Measurements from ENCODE around the gene POFUT1. TPM values are rescaled to one million over a fixed set of nuclear protein-coding genes. Genes with fewer than 3 reads are reported as not detected.

POFUT1 gene
- total RNA-seq, 1 donor from 2014 or later, result 60.6 TPM

DNA sequence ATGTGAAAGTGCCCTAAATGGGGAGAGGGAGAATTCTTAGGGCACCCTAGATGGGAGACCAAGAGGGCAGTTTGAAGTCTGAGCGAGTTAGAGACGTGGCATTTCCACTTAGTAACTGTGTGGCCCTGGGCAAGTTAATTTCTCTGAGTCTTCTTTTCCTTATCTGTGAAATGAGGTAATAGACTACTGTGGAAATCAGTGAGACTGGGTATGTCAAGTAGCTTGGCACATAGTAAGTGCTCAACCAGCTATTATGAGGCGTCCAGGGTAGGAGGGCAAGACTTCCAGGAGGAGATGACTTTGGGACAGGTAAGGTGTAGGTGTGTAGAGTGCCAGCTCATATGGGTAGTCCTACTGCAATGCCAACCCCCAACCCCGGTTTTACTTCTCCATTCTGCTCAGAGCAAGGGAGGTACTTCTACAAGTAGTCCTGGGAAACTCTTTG is 70.5 kb downstream of the POFUT1 start:
- Histone ChIP-seq H3K4me1 (ENCODE audit: insufficient read depth, low read length) (peaks cover 7% of the 10 kb centered on the region), H2AFZ (ENCODE audit: low read depth, low read length) (peak overlapping the region; percentile 82), H3K4me2 (ENCODE audit: low read length) (peak overlapping the region; percentile 99), H3K27ac (ENCODE audit: low read depth, low read length) (peak overlapping the region; percentile 56), H3K36me3 (ENCODE audit: insufficient read depth, low read length) (no peaks in the 10 kb centered on the region), H3K79me2 (ENCODE audit: insufficient read depth, low read length) (peaks cover 47% of the 10 kb centered on the region), H4K20me1 (ENCODE audit: insufficient read depth, low read length) (peaks cover 19% of the 10 kb centered on the region), H3K27me3 (ENCODE audit: insufficient read depth, low read length) (no peaks in the 10 kb centered on the region), H3K9ac (ENCODE audit: low read length) (peak overlapping the region; percentile 96), H3K4me3 (ENCODE audit: insufficient read depth, low read depth, low read length) (peak overlapping the region; percentile 87), H3K9me3 (ENCODE audit: insufficient read depth, low read depth, low read length) (no peaks in the 10 kb centered on the region)
- no peak for FAIRE-seq
- Mint-ChIP-seq H3K27ac (ENCODE audit: unreplicated experiment) (peak overlapping the region; percentile 58), H3K27me3 (ENCODE audit: low read depth, unreplicated experiment) (no peaks in the 10 kb centered on the region), H3K4me3 (ENCODE audit: unreplicated experiment) (peak overlapping the region; percentile 93), H3K9me3 (ENCODE audit: unreplicated experiment) (no peaks in the 10 kb centered on the region), H3K4me1 (ENCODE audit: low read depth, unreplicated experiment) (peaks cover 5% of the 10 kb centered on the region), H3K36me3 (ENCODE audit: low read depth, unreplicated experiment) (no peaks in the 10 kb centered on the region)
- DNase-seq (ENCODE audit: low read depth), result no peak
- TF ChIP-seq, protein P1, sequence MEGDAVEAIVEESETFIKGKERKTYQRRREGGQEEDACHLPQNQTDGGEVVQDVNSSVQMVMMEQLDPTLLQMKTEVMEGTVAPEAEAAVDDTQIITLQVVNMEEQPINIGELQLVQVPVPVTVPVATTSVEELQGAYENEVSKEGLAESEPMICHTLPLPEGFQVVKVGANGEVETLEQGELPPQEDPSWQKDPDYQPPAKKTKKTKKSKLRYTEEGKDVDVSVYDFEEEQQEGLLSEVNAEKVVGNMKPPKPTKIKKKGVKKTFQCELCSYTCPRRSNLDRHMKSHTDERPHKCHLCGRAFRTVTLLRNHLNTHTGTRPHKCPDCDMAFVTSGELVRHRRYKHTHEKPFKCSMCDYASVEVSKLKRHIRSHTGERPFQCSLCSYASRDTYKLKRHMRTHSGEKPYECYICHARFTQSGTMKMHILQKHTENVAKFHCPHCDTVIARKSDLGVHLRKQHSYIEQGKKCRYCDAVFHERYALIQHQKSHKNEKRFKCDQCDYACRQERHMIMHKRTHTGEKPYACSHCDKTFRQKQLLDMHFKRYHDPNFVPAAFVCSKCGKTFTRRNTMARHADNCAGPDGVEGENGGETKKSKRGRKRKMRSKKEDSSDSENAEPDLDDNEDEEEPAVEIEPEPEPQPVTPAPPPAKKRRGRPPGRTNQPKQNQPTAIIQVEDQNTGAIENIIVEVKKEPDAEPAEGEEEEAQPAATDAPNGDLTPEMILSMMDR (IDR thresholded peaks at IDR 0.05; ENCODE audit: insufficient read depth, low read depth, low read length), result no peak
- TF ChIP-seq EZH2 (IDR thresholded peaks at IDR 0.05; ENCODE audit: insufficient read depth, low read length), result no peak

DNA sequence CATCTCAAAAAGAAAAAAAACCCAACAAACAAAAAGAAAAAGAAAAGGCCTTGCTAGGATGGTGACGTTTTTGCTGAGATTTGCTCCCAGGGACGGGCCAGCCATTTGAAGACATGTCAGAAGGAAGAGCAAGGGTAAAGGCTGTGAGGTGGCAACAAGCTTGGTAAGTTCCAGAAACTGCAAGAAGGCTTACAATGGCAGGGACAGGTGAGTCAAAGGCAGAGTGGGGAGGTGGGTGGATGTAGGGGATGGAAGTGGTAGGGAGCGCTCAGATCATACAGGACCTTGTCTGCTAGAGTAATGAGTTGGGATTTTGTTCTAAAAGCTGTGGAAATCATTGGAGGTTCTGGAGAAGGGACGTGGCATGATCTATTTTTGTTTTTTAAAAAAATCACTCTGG is 74.0 kb downstream of the POFUT1 start:
- TF ChIP-seq EZH2 (IDR thresholded peaks at IDR 0.05; ENCODE audit: insufficient read depth, low read length), result no peak
- TF ChIP-seq, protein P1 (IDR thresholded peaks at IDR 0.05; ENCODE audit: insufficient read depth, low read depth, low read length), result no peak
- H3K27me3 ChIP-seq (ENCODE audit: insufficient read depth, low read length), result no peaks in the 10 kb centered on the region
- Mint-ChIP-seq H3K9me3 (ENCODE audit: unreplicated experiment) (no peaks in the 10 kb centered on the region), H3K4me3 (ENCODE audit: unreplicated experiment) (no peak overlapping the region), H3K4me1 (ENCODE audit: low read depth, unreplicated experiment) (peaks cover 5% of the 10 kb centered on the region), H3K36me3 (ENCODE audit: low read depth, unreplicated experiment) (no peaks in the 10 kb centered on the region), H3K27me3 (ENCODE audit: low read depth, unreplicated experiment) (no peaks in the 10 kb centered on the region), H3K27ac (ENCODE audit: unreplicated experiment) (no peak overlapping the region)
- H2AFZ ChIP-seq (ENCODE audit: low read depth, low read length), result no peak overlapping the region
- H3K9me3 ChIP-seq (ENCODE audit: insufficient read depth, low read depth, low read length), result no peaks in the 10 kb centered on the region
- DNase-seq (ENCODE audit: low read depth) (no peak), FAIRE-seq (no peak)
- no peak overlapping the region for H3K4me2 ChIP-seq (ENCODE audit: low read length)
- no peak overlapping the region for H3K4me3 ChIP-seq (ENCODE audit: insufficient read depth, low read depth, low read length)
- H3K9ac ChIP-seq (ENCODE audit: low read length), result no peak overlapping the region
- no peak overlapping the region for H3K27ac ChIP-seq (ENCODE audit: low read depth, low read length)
- peaks cover 73% of the 10 kb centered on the region for H3K79me2 ChIP-seq (ENCODE audit: insufficient read depth, low read length)
- H3K36me3 ChIP-seq (ENCODE audit: insufficient read depth, low read length), result no peaks in the 10 kb centered on the region
- H3K4me1 ChIP-seq (ENCODE audit: insufficient read depth, low read length), result peaks cover 7% of the 10 kb centered on the region
- H4K20me1 ChIP-seq (ENCODE audit: insufficient read depth, low read length), result peaks cover 45% of the 10 kb centered on the region

DNA sequence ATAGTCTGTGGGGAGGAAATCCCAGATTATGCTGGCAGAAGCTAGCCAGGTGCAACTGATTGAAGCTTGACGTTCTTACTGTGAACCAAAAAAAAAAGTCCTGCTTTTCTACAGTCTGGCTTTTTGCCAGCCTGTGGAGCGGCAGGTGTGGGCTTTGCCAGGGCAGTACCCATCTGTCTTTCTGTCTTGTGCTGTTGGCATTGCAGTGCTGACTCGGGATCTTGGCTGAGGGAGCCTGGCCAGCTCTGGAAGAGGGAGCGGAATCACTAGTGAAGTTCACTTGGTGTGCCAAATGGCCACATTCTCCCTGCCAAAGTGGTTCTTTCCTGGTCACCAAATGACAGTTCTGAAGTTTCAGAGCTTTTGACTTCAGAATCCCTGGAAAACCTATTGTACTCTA is 74.8 kb downstream of the POFUT1 start:
- H3K27me3 ChIP-seq (ENCODE audit: insufficient read depth, low read length), result no peaks in the 10 kb centered on the region
- TF ChIP-seq EZH2 (IDR thresholded peaks at IDR 0.05; ENCODE audit: insufficient read depth, low read length), result no peak
- TF ChIP-seq, protein P1 (IDR thresholded peaks at IDR 0.05; ENCODE audit: insufficient read depth, low read depth, low read length), result no peak
- H2AFZ ChIP-seq (ENCODE audit: low read depth, low read length), result no peak overlapping the region
- peaks cover 4% of the 10 kb centered on the region for H3K4me1 ChIP-seq (ENCODE audit: insufficient read depth, low read length)
- Mint-ChIP-seq H3K4me3 (ENCODE audit: unreplicated experiment) (no peak overlapping the region), H3K9me3 (ENCODE audit: unreplicated experiment) (no peaks in the 10 kb centered on the region), H3K4me1 (ENCODE audit: low read depth, unreplicated experiment) (peaks cover 5% of the 10 kb centered on the region), H3K27ac (ENCODE audit: unreplicated experiment) (no peak overlapping the region), H3K27me3 (ENCODE audit: low read depth, unreplicated experiment) (no peaks in the 10 kb centered on the region), H3K36me3 (ENCODE audit: low read depth, unreplicated experiment) (no peaks in the 10 kb centered on the region)
- no peak overlapping the region for H3K4me2 ChIP-seq (ENCODE audit: low read length)
- H3K27ac ChIP-seq (ENCODE audit: low read depth, low read length), result no peak overlapping the region
- peaks cover 77% of the 10 kb centered on the region for H3K79me2 ChIP-seq (ENCODE audit: insufficient read depth, low read length)
- no peaks in the 10 kb centered on the region for H3K9me3 ChIP-seq (ENCODE audit: insufficient read depth, low read depth, low read length)
- peaks cover 48% of the 10 kb centered on the region for H4K20me1 ChIP-seq (ENCODE audit: insufficient read depth, low read length)
- no peak overlapping the region for H3K9ac ChIP-seq (ENCODE audit: low read length)
- no peak overlapping the region for H3K4me3 ChIP-seq (ENCODE audit: insufficient read depth, low read depth, low read length)
- DNase-seq (ENCODE audit: low read depth), result no peak
- no peak for FAIRE-seq
- H3K36me3 ChIP-seq (ENCODE audit: insufficient read depth, low read length), result no peaks in the 10 kb centered on the region

Data from astrocyte (in vitro differentiated cells and primary cell).